Pancreas (tissue), 10 donors: ENCODE data around the gene SFRP2. TPM values are rescaled to one million over a fixed set of nuclear protein-coding genes. Genes with fewer than 3 reads are reported as not detected.

Source experiments
- ATAC-seq, 4 donors: fragments of 200-7000 bp; cut with Tn5 transposase; one replicate each; pipeline versions ENCODE4 v1.8.0 to v1.9.1; 2020; ENCODE audit warnings: mild to moderate bottlenecking in 4 of 4, moderate library complexity in 4 of 4
- DNase-seq, 6 donors: peaks; one replicate each; pipeline ENCODE4 v3.0.0-alpha.2; 2020
- FAIRE-seq: peaks from 2 replicates; lab custom pipeline; 2012; peaks lifted over from hg19 to GRCh38; lab: Jason Lieb, UNC
- H3K27ac ChIP-seq, 4 donors: fragments of 200-600 bp; sonication (generic); 1 replicate in 3 of 4; 2 replicates in 1 of 4; pipeline versions ENCODE4 v1.5.0 to v1.8.0; 2020
- H3K27me3 ChIP-seq, 4 donors: fragments of 200-600 bp; one replicate each; pipeline ENCODE4 v1.8.0; 2021
- H3K36me3 ChIP-seq, 3 donors: fragments of 200-600 bp; sonication (generic) in 1 of 3; one replicate each; pipeline versions ENCODE4 v1.5.0 to v1.8.0; 2020 to 2021
- H3K4me1 ChIP-seq, 3 donors: fragments of 200-600 bp; one replicate each; pipeline ENCODE4 v1.8.0; 2021
- H3K4me3 ChIP-seq, 4 donors: fragments of 200-600 bp; sonication (generic) in 2 of 4; one replicate each; pipeline versions ENCODE4 v1.5.0 to v1.8.0; 2020 to 2021
- H3K9me3 ChIP-seq, 4 donors: fragments of 200-600 bp; one replicate each; pipeline ENCODE4 v1.8.0; 2021
- CTCF ChIP-seq, 4 donors: fragments of 200-600 bp; sonication (generic) in 3 of 4; IDR thresholded peaks; one replicate each; pipeline versions ENCODE4 v1.5.0 to v1.8.0; 2021; ENCODE audit warnings: antibody characterized with exemption in 4 of 4
- WGBS, 2 donors: extraction: QIAGEN DNeasy Blood & Tissue Kit; methylation state at CpG; one replicate each; pipeline ENCODE4 v1.1.7; 2013; 5-methylcytosine and 5-hydroxymethylcytosine counted together
- intact Hi-C, 3 donors: fragments of 100-400 bp; cut with DNase I; formaldehyde crosslinking; loops; one replicate each; pipeline versions ENCODE4 v1.11.1 to v1.14.2; 2022
- polyA plus RNA-seq, 2 donors: library from polyadenylated mRNA; stranded (reverse); fragments of 200-250 nt; gene quantifications; one replicate each; pipeline ENCODE4 v1.2.3, GENCODE V29; 2013
- total RNA-seq, 6 donors: library from RNA; stranded (reverse); fragmentation: NEBNext Ultra II Directional in 4 of 6; extraction: Animal tissue kit (Norgen Biotek cat#: 25700) in 4 of 6; gene quantifications; one replicate each; pipeline versions ENCODE4 v1.2.1 to v1.2.4, GENCODE V29; 2021 to 2023
- donor health status: healthy with polysubstance abuse.
- donor health status: DM: no; HTN: no; CAD: no; lungs with moderate emphysema.
- donor health status: DM: no; HTN: no; CAD: no.
- donor health status: control.
- donor health status: control.
- donor health status: Bipolar disorder and iron deficiency.
- donor health status: DM: yes; HTN: yes; CAD: no.
- donor health status: DM: no; HTN: no; CAD: no.
- donor health status: DM: no; HTN: no; CAD: no.
- donor health status: DM: yes; HTN: yes; CAD: no.

The SFRP2 gene
- total and polyA plus RNA-seq, 8 donors = 1.5 to 136 (median 5.8) TPM

DNA sequence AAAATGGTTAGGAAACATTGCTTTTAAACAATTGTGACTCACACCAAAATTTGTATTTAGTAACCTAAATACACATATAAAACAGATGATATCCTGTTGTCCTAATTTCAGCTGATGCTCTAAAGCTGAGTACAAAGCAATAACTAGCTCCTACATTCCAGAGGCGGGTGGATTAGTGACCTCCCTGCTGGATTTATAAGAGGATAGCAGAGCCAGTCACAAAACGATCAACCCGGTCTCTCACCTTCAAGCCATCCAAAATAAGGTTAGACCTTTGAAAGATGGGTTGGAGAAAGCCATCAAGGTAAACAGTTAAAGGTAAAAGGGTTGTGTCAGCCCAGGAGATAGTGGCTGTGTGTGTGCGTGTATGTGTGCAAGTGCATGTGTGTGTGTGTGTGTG is 43.2 kb upstream of the SFRP2 start:
- Histone ChIP-seq H3K4me1 (no peaks in the 10 kb centered on the region), H3K27ac (no peak overlapping the region), H3K36me3 (no peaks in the 10 kb centered on the region), H3K27me3 (no peaks in the 10 kb centered on the region), H3K4me3 (no peak overlapping the region), H3K9me3 (no peaks in the 10 kb centered on the region)
- ATAC-seq (no peak), DNase-seq (no peak), FAIRE-seq (no peak)
- no peak for TF ChIP-seq CTCF (IDR thresholded peaks at IDR 0.05)
- WGBS, 2 donors = 70 to 77% methylated on average over 4 of the region's 4 CpGs
- intact Hi-C loops = no loop called here

GRCh38 chr4:153831245-153831644 is 42.4 kb upstream of the SFRP2 start:
- no peak for ATAC-seq
- intact Hi-C loops = no loop called here
- H3K36me3 ChIP-seq = no peaks in the 10 kb centered on the region

DNA sequence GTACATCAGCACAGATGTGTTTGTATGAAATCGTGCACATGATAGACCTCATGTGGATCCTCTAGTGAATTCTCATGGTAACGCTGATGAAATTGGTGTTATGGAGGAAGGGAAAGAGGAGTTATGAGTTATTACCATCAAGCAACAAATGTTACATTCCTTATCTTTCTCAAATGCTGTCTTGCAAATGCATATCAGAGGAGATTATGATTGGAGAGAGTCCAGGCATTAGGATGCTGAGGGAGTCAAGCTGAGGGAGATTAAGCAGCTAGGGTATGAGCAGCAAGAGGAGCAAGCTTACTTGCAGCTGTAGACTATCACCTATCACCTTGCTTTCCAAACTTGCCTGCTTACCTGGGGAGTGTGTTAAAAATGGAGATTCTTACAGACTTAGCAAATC is 36.8 kb upstream of the SFRP2 start:
- no peak for FAIRE-seq
- H3K27ac ChIP-seq = no peak overlapping the region
- 75 to 80% methylated on average over 2 of the region's 2 CpGs for WGBS, 2 donors
- intact Hi-C loops = no loop called here
- H3K9me3 ChIP-seq = no peaks in the 10 kb centered on the region
- H3K4me3 ChIP-seq = no peak overlapping the region
- H3K36me3 ChIP-seq = no peaks in the 10 kb centered on the region
- TF ChIP-seq CTCF (IDR thresholded peaks at IDR 0.05) = no peak
- no peak for ATAC-seq
- no peak for DNase-seq
- no peaks in the 10 kb centered on the region for H3K4me1 ChIP-seq
- H3K27me3 ChIP-seq = no peaks in the 10 kb centered on the region

More at GRCh38 chr4:153831245-153831644, 42.4 kb upstream of the SFRP2 start:
- Histone ChIP-seq H3K4me3 (no peak overlapping the region), H3K27me3 (no peaks in the 10 kb centered on the region), H3K27ac (no peak overlapping the region), H3K9me3 (no peaks in the 10 kb centered on the region), H3K4me1 (no peaks in the 10 kb centered on the region)
- 96 to 100% methylated on average over 1 of the region's 1 CpG for WGBS, 2 donors
- FAIRE-seq (no peak), DNase-seq (no peak)
- TF ChIP-seq CTCF (IDR thresholded peaks at IDR 0.05) = no peak

DNA sequence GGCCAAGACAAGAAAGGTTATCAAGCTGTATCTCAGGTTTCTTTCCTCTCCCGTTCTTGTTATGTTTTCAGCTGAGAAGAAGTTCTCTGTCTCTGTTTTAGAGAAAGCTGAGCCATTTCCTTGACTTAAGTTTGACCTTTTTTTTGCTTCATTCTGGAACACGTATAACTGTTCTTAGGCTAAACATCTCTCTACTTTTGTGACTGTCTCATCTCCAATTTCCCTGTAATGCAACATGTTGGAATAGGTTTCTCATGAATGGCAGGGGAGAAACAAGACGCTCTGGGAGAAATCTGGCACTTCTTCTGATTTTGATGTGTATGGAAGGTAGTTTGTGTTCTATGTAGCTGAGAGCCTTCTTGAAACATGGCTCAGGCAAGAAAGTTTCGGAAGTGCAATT is 36.2 kb upstream of the SFRP2 start:
- H3K4me1 ChIP-seq = no peaks in the 10 kb centered on the region
- 58 to 73% methylated on average over 4 of the region's 4 CpGs for WGBS, 2 donors
- no peak for TF ChIP-seq CTCF (IDR thresholded peaks at IDR 0.05)
- no peaks in the 10 kb centered on the region for H3K9me3 ChIP-seq
- H3K4me3 ChIP-seq = no peak overlapping the region
- FAIRE-seq = no peak
- ATAC-seq = no peak
- H3K27me3 ChIP-seq = no peaks in the 10 kb centered on the region
- intact Hi-C loops = no loop called here
- DNase-seq = no peak
- no peaks in the 10 kb centered on the region for H3K36me3 ChIP-seq
- H3K27ac ChIP-seq = no peak overlapping the region

GRCh38 chr4:153824501-153824900 is 35.6 kb upstream of the SFRP2 start:
- Histone ChIP-seq H3K27ac (no peak overlapping the region), H3K36me3 (no peaks in the 10 kb centered on the region), H3K27me3 (no peaks in the 10 kb centered on the region), H3K9me3 (no peaks in the 10 kb centered on the region), H3K4me3 (no peak overlapping the region), H3K4me1 (no peaks in the 10 kb centered on the region)
- FAIRE-seq (no peak), DNase-seq (no peak), ATAC-seq (no peak)
- TF ChIP-seq CTCF (IDR thresholded peaks at IDR 0.05) = no peak
- intact Hi-C loops = no loop called here
